Metanephros (tissue), 2 donors: ENCODE measurements around the gene ARHGAP42. TPM values are rescaled to one million over a fixed set of nuclear protein-coding genes. Genes with fewer than 3 reads are reported as not detected.

Experiments used
- small RNA-seq: library from RNA; depleted of rRNA; stranded (forward); fragments of <200 nt; gene quantifications from one replicate; pipeline ENCODE3, GENCODE V24; 2014; ENCODE audit warnings: low replicate concordance
- total RNA-seq: library from RNA; depleted of rRNA; stranded (reverse); fragments of >200 nt; gene quantifications from one replicate; pipeline ENCODE4 v1.2.3, GENCODE V29; 2014

ARHGAP42 gene, protein sequence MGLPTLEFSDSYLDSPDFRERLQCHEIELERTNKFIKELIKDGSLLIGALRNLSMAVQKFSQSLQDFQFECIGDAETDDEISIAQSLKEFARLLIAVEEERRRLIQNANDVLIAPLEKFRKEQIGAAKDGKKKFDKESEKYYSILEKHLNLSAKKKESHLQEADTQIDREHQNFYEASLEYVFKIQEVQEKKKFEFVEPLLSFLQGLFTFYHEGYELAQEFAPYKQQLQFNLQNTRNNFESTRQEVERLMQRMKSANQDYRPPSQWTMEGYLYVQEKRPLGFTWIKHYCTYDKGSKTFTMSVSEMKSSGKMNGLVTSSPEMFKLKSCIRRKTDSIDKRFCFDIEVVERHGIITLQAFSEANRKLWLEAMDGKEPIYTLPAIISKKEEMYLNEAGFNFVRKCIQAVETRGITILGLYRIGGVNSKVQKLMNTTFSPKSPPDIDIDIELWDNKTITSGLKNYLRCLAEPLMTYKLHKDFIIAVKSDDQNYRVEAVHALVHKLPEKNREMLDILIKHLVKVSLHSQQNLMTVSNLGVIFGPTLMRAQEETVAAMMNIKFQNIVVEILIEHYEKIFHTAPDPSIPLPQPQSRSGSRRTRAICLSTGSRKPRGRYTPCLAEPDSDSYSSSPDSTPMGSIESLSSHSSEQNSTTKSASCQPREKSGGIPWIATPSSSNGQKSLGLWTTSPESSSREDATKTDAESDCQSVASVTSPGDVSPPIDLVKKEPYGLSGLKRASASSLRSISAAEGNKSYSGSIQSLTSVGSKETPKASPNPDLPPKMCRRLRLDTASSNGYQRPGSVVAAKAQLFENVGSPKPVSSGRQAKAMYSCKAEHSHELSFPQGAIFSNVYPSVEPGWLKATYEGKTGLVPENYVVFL
- total RNA-seq: 33.8 TPM

DNA sequence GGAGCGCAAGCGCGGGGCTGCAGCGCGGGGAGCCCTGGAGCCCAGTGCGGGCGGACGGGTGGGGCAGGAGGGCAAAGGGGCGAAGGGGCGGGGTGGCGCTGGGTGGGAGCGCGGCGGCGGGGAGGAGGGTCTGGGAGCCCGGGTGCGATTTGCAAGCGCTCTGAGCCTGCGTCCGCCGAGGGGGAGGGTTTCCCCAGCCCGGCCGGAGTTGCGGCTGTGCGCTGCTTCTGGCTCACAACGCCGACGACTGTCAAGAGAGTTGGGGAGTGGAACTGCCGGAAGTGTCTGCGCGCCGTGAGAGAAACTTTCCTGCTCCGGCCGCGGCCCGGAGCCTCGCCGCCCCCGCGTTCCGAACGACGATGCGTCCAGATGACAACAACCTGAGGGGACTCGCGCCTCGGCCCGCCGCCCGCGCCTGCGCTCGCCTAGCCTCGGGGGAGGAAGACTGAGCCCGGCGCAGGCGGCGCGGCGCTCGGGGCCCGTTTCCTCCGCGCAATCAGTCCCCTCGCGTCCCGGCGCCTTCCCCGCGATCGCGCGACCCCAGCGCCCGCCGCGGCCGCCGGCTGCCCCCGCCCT, at the start of gene ARHGAP42:
Gene ARHGAP42, plus strand, starts transcription at position 235 of the 576 bp plus-strand sequence. CDS start 391 bp downstream, outside the sequence.

Small RNAs within 50 kb of the gene (small RNA-seq; reads per million reads assigned to genes)
- not detected for gene RN7SL222P
